Activated CD8-positive, alpha-beta memory T cell treated with anti-CD3 and anti-CD28 coated beads for 36 hours (primary cell): Measurements from ENCODE around the gene PLP2. TPM values are rescaled to one million over a fixed set of nuclear protein-coding genes. Genes with fewer than 3 reads are reported as not detected.
"Not testable (repeated sequence)": the region's sequence is repeated elsewhere in the genome, so short reads cannot be mapped to it uniquely, and the experiment has no call there.

ENCODE experiments used
- CTCF ChIA-PET: fragments of 350-600 bp; sonication (Branson Sonifier 250); formaldehyde crosslinking; loops from one replicate; lab custom pipeline; 2021; ENCODE audit warnings: antibody characterized with exemption; lab: Charles Lee
- POLR2A ChIA-PET: fragments of 350-600 bp; sonication (Branson Sonifier 250); formaldehyde crosslinking; loops from one replicate; lab custom pipeline; 2021; ENCODE audit warnings: antibody characterized with exemption; lab: Charles Lee
- total RNA-seq, 2 experiments: library from RNA; stranded (reverse); gene quantifications; one replicate each; pipeline ENCODE4 v1.2.3, GENCODE V29; 2021

PLP2 gene
- total RNA-seq, 2 experiments from 2014 or later: 80.2 to 86.8 TPM

DNA sequence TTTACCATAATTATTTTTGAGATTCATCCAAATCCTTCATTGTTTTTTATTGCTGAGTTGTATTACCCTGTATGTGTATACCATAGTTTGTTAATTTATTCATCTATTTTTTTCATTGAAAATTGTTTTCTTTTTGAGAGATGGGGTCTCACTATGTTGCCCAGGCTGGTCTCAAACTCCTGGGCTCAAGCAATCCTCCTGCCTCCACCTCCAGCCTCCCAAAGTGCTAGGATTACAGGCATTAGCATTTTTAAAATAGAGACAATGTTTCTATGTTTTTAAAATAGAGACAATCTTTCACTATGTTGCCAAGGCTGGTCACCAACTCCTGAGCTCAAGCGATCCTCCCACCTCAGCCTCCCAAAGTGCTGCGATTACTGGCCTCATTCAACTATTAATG lies 10.8 kb upstream of the PLP2 start:
- ChIA-PET POLR2A (no interaction called here), CTCF (no interaction called here)

DNA sequence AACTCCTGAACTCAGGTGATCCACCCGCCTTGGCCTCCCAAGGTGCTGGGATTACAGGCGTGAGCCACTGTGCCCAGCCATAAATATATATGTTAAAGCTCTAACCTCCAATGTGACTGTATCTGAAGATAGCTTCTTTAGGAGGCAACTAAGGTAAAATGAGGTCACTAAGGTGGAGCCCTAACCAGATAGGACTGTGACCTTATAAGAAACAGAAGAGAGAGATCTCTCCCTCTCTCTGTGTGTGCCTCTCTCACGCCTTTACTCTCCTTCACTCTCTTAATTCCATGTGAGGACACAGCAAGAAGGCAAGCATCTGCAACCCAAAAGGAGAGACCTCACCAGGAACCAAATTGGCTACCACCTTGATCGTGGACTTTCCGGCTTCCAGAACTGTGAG lies 10.1 kb upstream of the PLP2 start:
- ChIA-PET POLR2A (no interaction called here), CTCF (no interaction called here)

DNA sequence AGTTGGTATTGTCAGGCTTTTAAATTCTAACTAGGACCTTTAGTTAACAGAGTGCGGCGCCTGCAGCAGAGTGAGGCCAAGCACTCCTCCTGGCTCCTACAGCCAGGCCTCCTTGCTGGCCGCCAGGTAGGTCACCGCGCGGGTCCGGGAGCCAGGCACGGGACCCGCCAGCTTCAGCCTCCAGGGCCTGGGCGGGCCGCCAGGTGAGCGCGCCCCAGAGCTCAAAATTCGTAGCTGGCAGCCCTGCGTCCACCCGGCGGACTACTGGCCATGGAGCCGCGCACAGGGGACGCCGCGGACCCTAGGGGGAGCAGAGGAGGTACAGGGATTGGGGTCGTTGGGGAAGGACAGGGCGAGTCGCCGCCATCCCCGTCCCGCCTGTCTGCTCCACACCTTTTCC lies 9.1 kb upstream of the PLP2 start, which contains the start of gene MAGIX:
Gene MAGIX, plus strand, starts transcription at position 139 of the 400 bp plus-strand sequence. Its CDS starts 132 bp downstream, at position 271.
- POLR2A ChIA-PET: no interaction called here

DNA sequence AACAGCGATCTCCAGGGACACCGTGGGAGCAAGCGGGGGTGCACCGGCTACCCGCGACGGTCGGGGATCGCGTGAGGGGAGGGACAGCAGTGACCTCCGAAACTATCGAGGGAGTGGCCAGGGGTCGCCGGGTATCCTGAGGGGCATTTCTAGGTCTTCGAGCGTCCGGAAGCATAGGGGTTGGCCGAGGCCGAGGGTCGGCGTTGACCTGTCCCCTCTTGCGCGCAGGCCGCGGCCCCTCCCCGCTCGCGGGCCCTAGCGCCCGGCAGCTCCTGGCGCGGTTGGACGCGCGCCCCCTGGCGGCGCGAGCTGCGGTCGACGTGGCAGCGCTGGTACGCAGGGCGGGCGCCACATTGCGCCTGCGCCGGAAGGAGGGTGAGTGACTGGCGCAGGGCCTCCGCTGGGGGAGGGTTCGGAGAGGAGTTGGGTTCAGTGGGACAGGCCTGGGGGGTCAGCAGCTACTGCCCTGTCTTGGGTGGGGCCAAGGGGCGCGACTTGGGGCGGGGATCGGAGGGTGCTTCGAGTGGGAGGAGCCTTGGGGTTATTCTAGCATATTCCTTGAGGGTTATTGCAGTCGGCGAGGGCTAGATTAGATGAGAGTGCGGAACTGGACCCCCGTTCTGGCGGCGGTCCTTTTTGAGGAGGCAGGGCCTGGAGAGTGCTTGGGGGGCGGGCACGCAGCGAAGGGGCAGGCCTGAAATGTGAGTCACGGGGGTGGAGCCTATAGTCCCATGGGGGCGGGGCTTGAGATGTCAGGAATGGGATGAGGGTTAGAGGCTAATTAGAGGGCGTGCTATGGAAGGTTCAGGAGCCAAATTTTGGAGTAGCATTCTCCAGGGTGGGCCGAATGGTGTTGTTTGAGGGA lies 7.9 kb upstream of the PLP2 start:
- POLR2A ChIA-PET: no interaction called here
- CTCF ChIA-PET: interaction anchor here (1.0 to 1.9 kb wide), 2 partner anchors 8 to 22 kb away, joined by 4 to 7 read pairs; no protein-coding TSS in a partner anchor

More for the DNA sequence above, 9.1 kb upstream of the PLP2 start, which contains the start of gene MAGIX:
- CTCF ChIA-PET: no interaction called here

DNA sequence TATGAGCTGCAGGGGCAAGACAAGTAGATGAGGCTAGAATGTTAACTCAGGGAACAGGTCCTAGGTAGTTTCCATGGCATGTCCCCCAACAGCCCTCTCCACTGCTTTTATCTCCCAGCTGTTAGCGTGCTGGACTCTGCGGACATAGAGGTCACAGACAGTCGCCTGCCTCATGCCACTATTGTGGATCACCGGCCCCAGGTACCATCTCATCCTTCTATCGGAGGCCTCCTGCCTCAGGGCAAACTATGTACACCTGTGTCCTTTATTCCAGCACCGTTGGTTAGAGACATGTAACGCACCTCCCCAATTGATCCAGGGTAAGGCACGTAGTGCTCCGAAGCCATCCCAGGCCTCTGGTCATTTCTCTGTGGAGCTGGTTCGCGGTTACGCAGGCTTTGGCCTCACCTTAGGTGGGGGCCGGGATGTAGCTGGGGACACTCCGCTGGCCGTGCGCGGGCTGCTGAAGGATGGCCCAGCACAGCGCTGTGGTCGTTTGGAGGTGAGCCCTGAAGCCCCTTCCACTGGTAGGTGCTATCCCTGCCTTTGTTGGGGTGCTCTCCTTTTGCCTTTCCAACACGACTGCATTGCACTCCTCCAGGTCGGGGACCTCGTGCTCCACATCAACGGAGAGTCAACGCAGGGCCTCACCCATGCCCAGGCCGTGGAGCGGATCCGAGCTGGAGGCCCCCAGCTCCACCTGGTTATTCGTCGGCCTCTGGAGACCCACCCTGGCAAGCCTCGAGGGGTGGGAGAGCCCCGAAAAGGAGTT lies 6.9 kb upstream of the PLP2 start:
- ChIA-PET CTCF (interaction anchor here (1.9 kb wide), 1 partner anchor 9 kb away, joined by 7 read pairs; no protein-coding TSS in a partner anchor), POLR2A (no interaction called here)

DNA sequence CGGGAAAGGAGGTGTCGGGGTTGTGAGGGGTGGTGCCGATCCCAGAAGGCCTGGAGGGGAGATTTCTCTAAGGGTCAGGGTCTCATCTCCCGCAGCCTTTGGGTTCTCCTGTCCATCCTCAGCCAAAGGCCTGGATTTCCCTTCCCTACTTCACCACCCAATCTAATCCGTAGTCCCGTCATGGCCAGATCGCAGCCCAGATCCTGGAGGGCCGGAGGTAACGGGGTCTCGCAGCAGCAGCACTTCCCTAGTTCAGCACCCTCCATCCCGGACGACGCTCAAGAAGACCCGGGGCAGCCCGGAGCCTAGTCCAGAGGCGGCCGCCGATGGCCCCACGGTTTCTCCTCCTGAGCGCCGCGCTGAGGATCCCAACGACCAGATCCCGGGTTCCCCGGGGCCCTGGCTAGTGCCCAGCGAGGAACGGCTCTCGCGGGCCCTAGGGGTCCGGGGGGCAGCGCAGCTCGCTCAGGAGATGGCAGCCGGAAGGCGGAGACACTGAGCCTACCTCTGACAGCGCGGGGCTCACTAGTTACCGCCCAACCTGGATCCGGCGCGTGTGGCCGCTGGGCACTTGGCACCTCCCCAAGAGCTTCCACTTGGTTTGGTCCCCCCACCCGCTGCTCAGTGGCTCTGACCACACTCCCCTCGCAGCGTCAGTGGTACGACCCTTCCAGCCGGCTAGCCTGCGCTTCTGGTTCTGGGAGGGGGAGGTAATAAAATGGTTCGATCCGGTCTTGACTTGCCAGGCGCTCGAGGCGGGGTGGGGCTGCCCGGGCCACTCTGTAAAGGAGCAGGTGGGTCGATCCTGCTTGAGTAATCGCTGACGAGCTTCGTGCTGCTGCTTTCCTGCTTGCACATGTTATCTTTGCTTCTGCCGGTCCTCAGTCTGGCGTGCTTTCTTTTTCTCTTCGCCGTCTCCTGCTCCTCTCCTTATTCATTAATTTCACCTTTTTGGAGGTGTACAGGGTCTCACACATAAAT lies 5.5 kb upstream of the PLP2 start:
- POLR2A ChIA-PET: interaction anchor here (1.3 to 1.5 kb wide), 3 partner anchors 10 to 103 kb away, joined by 4 to 6 read pairs (median 5); no protein-coding TSS in a partner anchor
- CTCF ChIA-PET: interaction anchor here (0.8 to 2.2 kb wide), 5 partner anchors 9 to 43 kb away, joined by 3 to 7 read pairs (median 4); partner anchors contain the start of gene GPKOW

DNA sequence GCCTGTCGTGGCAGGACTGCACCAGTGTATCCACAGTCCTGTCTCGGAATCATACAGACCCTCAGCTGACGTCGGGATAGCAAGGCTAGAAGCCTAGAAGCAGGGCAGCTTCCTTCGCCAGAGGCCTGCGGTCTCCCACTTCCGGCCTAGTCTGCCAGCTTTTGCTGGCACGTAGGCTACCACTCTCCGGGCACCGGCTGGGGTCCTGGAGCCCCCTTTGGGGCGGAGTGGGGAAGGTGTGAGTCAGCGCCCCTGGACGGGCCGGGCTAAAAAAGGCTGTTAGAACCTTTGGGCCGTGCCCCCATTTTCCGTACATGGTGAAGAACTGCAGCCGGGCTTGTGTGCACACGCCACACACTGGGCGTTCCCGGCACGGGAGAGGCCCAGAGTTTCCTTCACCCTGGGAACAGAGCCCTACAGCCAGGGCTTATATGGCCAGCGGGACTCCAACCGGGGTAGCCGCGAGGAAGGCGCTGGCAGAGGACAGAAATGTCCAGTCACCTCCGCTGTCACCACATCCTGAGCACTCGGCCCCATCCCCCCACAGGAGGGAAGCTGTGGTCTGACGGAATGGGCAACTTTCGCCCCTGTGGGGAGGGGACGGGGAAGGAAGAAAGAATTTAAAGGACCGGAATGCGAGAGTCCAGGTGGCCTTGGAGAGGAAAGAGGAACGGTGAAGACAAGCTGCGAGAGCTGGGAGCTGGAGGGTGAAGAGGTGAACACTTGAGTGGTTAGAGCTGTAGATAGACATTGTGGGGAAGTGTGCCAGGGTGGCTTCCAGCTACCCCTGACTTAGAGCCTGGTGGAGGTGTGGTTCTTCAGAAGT lies 4.6 kb upstream of the PLP2 start:
- CTCF ChIA-PET: interaction anchor here (0.8 to 2.2 kb wide), 5 partner anchors 10 to 44 kb away, joined by 3 to 7 read pairs (median 4); partner anchors contain the start of gene GPKOW
- POLR2A ChIA-PET: interaction anchor here (1.3 to 1.5 kb wide), 3 partner anchors 11 to 102 kb away, joined by 4 to 6 read pairs (median 5); no protein-coding TSS in a partner anchor

DNA sequence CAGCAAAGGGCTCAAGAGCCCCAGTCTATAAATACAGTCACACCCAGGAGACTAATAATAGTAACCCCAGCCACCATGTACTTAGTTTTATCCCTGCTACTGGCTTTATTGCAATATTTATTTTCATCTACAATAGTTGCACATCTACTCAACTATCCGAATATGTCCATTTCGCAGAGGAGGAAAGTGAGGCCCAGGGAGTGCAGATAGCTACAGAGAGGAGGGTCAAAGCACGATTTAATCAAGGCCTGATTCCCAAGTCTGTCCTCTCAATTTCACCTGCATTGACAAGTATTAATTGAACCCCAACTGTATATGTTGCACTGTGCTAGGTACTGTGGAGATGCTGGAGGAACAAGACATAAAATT lies 4.0 kb upstream of the PLP2 start:
- CTCF ChIA-PET: interaction anchor here (1.6 to 2.2 kb wide), 2 partner anchors 12 to 25 kb away, joined by 6 to 7 read pairs; no protein-coding TSS in a partner anchor
- POLR2A ChIA-PET: interaction anchor here (0.6 kb wide), 1 partner anchor 211 kb away, joined by 3 read pairs; no protein-coding TSS in a partner anchor

DNA sequence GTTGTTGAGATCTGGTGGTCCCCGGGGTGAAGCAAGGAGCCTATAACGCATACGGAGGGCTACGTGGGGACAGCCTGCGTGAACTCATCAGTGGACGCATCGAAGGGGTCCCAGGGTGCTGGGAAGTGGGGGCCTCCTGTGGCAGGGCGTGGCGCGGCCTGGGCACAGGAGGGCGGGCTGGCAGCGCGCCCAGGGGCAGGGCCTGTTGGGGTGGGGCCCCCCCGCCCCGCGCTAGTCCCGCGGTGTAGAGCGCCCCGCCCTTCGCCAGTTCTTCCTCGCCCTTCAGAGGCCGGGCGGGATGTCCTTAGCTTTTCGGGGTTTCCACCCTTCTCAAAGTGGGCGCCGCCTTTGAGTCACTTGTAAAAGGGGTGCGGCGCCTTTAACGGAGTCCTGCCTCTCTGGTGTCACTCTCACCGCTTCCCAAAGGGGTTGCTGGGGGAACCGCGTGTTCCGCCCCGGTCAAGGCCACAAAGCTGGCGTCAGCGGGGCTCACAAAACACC lies 632 bp downstream of the PLP2 start:
- ChIA-PET CTCF (interaction anchor here (0.8 kb wide), 1 partner anchor 48 kb away, joined by 3 read pairs; no protein-coding TSS in a partner anchor), POLR2A (interaction anchor here (0.6 to 1.7 kb wide), 3 partner anchors 16 to 214 kb away, joined by 3 to 5 read pairs (median 4); no protein-coding TSS in a partner anchor)

DNA sequence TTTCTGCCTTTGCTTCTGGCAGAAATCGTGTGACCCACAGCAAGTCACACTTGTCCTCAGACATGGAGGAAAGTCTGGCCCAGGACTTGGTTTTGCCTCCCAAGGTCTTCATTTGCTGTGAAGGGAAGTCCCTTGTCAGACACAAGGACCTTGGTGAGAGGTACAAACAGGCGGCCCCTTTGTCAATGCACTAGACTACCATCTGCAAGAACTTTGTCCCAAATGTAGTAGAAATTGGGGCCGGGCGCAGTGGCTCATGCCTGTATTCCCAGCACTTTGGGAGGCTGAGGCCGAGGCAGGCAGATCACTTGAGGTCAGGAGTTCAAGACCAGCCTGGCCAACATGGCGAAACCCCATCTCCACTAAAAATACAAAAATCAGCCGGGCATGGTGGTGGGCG lies 1.8 kb downstream of the PLP2 start:
- POLR2A ChIA-PET, CTCF ChIA-PET: not testable (repeated sequence)

DNA sequence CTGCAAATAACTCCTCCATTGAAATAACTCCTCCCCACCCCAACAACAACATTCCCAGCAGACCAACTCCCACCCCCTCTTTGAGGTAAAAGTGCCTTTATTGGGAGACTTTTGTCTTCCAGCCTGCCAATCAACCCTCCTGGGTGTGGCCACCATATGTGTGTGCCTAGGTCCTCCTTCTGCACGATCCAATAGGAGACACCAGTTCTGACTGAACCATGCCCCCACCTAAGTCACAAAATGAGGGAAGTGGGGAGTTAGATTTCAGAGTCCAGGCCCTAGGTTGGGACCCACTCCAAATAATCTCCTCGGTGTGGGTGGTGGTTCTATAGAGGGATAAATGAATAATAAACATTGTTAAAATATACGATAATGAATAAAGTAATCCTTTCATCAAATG lies 3.0 kb downstream of the PLP2 start:
- CTCF ChIA-PET: interaction anchor here (1.6 kb wide), 1 partner anchor 18 kb away, joined by 4 read pairs; no protein-coding TSS in a partner anchor
- POLR2A ChIA-PET: no interaction called here

DNA sequence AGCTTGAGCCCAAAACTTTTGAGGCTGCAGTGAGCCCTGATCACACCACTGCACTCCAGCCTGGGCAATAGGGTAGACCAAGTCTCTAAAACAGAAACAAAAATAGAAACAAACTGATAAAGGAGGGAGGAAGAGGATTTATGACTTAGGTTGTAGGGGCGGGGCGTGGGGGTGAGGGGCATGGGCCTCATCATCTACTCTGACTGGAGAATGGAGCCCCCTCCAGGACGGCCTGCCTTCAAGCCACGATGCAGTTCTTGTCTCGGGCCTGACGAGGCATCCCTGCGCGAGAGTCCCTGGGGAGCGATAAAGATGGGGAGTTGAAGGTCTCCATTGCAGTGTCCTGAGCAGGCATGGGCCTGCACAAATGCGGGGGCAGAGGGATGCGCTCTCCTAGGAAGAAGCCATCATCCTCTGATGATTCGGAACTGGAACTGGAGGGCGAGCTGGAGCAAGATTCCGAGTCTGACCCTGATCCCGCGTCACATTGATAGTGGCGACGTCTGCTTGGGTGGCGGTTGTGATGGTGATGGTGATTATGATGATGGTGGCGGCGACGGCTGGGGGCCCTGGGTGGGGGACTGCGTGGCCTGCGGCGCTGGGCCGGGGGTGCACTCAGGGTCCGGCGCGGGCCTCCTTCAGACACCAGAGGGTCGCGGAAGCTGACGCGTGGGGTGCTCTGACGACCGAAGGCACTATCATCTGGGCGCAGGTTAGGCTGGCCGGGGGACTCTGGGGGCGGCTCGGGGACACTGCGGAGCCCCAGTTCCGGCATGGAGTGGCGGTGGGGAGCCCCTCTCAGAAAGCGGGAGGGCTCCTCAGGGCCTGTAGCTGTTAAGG lies 4.0 kb downstream of the PLP2 start:
- CTCF ChIA-PET: interaction anchor here (1.6 kb wide), 1 partner anchor 17 kb away, joined by 4 read pairs; no protein-coding TSS in a partner anchor
- POLR2A ChIA-PET: no interaction called here

DNA sequence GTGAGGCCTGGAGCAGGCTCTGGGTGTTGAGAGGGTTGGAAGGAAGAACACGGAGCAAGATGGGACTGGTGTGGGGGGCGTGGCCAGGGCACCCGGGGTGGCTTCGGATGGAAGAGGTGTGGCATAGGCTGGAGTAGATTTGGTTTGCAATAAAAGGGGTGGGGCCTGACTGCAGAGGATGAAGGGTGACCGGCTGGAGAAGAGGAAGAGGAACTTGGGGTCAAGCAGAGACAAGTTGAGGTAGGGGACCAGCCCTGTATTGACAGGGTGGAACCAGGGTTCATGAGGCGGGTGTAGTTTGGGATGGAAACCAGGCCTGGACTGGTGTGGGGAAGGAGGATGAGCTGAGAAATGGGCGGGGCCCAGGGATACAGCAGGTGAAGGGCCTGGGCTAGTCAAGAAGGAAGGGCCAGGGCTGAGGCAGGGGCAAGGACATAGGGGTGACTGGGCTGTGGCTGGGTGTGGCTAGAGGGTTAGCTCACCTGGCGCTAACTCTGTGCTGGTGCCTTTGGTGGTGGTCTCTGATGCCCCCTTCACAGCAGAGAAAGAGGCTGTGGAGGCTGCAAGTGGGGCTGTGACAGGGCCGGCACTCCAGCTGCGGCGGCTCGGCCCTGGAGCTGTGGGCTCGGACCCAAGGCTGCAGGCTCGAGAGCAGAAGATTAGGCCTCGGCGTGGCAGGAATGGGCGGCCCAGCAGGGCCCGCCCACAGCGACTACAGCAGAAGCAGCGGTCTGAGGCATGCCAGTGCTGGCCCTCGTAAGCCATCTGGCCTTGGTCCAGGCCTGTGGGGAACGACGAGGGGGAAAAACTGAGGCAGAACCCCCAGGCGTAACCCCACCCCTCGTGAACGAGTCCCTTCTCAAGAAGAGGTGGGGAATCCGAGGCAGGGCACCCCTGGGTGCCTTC lies 5.0 kb downstream of the PLP2 start:
- CTCF ChIA-PET: no interaction called here
- POLR2A ChIA-PET: no interaction called here

DNA sequence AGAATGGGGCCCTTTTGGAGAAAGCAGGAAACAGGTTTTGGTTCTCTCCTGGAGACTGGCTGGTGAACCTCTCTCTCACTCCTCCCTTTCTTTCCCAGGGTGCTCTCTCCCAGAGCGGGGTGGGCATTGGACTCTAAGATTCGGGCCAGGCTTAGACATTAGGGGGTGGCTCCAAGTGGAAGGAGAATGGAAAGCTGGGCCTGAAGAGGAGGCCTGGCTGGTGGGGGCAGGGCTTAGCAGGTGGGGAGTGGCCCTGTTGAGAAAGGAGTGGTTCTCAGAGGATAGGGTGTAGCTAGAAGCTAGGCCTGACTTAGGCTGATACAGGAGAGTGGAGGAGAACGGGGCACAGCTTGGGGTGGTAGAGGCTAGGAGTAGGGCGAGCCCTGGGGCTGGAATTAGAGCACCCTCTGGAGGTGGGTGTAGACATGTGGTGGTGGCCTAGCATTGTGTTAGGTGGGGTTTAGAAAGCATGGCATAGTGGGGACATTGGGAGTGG lies 5.7 kb downstream of the PLP2 start:
- POLR2A ChIA-PET: no interaction called here
- CTCF ChIA-PET: no interaction called here

DNA sequence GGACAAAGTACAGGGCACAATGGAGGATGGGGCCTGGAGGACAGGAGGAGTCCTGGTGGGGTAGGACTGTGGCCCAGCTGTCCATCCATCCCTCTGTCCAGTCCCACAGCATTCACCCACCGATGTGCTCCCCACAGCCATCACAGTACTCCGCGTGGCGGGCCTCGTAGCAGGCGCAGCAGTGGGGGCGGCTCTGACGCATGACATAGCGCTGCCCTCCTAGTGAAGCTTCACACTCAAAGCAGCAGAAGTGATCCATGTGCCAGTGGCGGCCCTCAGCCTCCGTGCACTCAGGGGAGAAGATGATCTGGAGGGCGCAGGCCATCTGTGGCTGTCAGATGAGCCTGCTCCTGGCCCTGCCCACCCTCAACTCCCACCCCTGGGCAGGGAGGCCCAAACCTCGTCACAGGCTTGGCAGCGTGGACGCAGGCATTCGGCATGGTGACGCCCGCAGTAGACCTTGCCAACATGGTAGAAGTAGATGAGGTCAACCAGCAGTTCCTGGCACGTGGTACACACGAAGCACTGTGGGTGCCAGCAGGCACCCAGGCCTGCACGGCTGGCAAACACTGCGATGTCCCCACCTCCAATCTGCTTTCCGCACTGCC lies 6.3 kb downstream of the PLP2 start:
- ChIA-PET CTCF (no interaction called here), POLR2A (no interaction called here)
